ENCODE results near the gene PIK3R2.

- no peak for TF ChIP-seq CEBPB (IDR thresholded peaks at IDR 0.05)
- TF ChIP-seq RAD21 (IDR thresholded peaks at IDR 0.05; ENCODE audit: low read depth) = no peak
- no peak for TF ChIP-seq TEAD4 (IDR thresholded peaks at IDR 0.05)
- TF ChIP-seq FOXM1 (IDR thresholded peaks at IDR 0.05; ENCODE audit: borderline replicate concordance, low read depth) = no peak
- no peak for TF ChIP-seq EP300 (IDR thresholded peaks at IDR 0.05; ENCODE audit: borderline replicate concordance)
- TF ChIP-seq YY1 (IDR thresholded peaks at IDR 0.05; ENCODE audit: low read depth) = peak; percentile 66
- TF ChIP-seq EGR1 (IDR thresholded peaks at IDR 0.05) = peak; percentile 57
- TF ChIP-seq MAX (IDR thresholded peaks at IDR 0.05) = peak; percentile 58; the same call in 1 of the 2 replicates
- no peak for TF ChIP-seq USF1 (IDR thresholded peaks at IDR 0.05)
- no peak for TF ChIP-seq REST (IDR thresholded peaks at IDR 0.05; ENCODE audit: low read depth)
Measured at GRCh38 chr19:18117692-18118378, 35.1 kb upstream of the PIK3R2 start.
